IPS-18c (cell line): ENCODE measurements around the gene COL26A1.

Experiments used
- H3K4me3 ChIP-seq: 2 replicates; pipeline ENCODE4 v1.7.0; 2013; ENCODE audit warnings: low read depth, mild to moderate bottlenecking, low read length, moderate library complexity; ENCODE audit not compliant: insufficient read depth
- H3K9me3 ChIP-seq: one replicate; pipeline ENCODE4 v1.6.1; 2013; ENCODE audit warnings: mild to moderate bottlenecking, low read length, moderate library complexity; ENCODE audit not compliant: control insufficient read depth, insufficient read depth

COL26A1 gene

GRCh38 chr7:101533103-101533465 lies 170.4 kb downstream of the COL26A1 start:
- H3K4me3 ChIP-seq, result no peak overlapping the region
- H3K9me3 ChIP-seq, result no peaks in the 10 kb centered on the region

- H3K4me3 ChIP-seq, result no peak overlapping the region
Observed at GRCh38 chr7:101534015-101534803, 171.5 kb downstream of the COL26A1 start.

GRCh38 chr7:101534873-101535272 lies 172.2 kb downstream of the COL26A1 start:
- Histone ChIP-seq H3K9me3 (no peaks in the 10 kb centered on the region), H3K4me3 (no peak overlapping the region)

More at GRCh38 chr7:101534015-101534803, 171.5 kb downstream of the COL26A1 start:
- H3K9me3 ChIP-seq, result no peaks in the 10 kb centered on the region

GRCh38 chr7:101535351-101535751 lies 172.7 kb downstream of the COL26A1 start:
- Histone ChIP-seq H3K9me3 (no peaks in the 10 kb centered on the region), H3K4me3 (no peak overlapping the region)

- Histone ChIP-seq H3K4me3 (no peak overlapping the region), H3K9me3 (no peaks in the 10 kb centered on the region)
Observed at GRCh38 chr7:101536232-101536631, 173.6 kb downstream of the COL26A1 start.

- H3K4me3 ChIP-seq, result no peak overlapping the region
- H3K9me3 ChIP-seq, result no peaks in the 10 kb centered on the region
Observed at GRCh38 chr7:101536668-101537067, 174.0 kb downstream of the COL26A1 start.

- no peaks in the 10 kb centered on the region for H3K9me3 ChIP-seq
Observed at GRCh38 chr7:101537205-101537604, 174.5 kb downstream of the COL26A1 start.

GRCh38 chr7:101537935-101538595 lies 175.4 kb downstream of the COL26A1 start:
- Histone ChIP-seq H3K9me3 (no peaks in the 10 kb centered on the region), H3K4me3 (no peak overlapping the region)

More at GRCh38 chr7:101537205-101537604, 174.5 kb downstream of the COL26A1 start:
- H3K4me3 ChIP-seq, result no peak overlapping the region

GRCh38 chr7:101538596-101539459 lies 176.2 kb downstream of the COL26A1 start:
- Histone ChIP-seq H3K4me3 (no peak overlapping the region), H3K9me3 (no peaks in the 10 kb centered on the region)

- H3K9me3 ChIP-seq, result no peaks in the 10 kb centered on the region
- H3K4me3 ChIP-seq, result no peak overlapping the region
Observed at GRCh38 chr7:101539784-101540183, 177.1 kb downstream of the COL26A1 start.

GRCh38 chr7:101542527-101543241 lies 180.0 kb downstream of the COL26A1 start:
- Histone ChIP-seq H3K9me3 (no peaks in the 10 kb centered on the region), H3K4me3 (no peak overlapping the region)

- Histone ChIP-seq H3K4me3 (no peak overlapping the region), H3K9me3 (peaks cover 2% of the 10 kb centered on the region)
Observed at GRCh38 chr7:101543242-101543766, 180.6 kb downstream of the COL26A1 start.

GRCh38 chr7:101543846-101544245 lies 181.2 kb downstream of the COL26A1 start:
- Histone ChIP-seq H3K9me3 (peaks cover 2% of the 10 kb centered on the region), H3K4me3 (no peak overlapping the region)

- H3K4me3 ChIP-seq, result no peak overlapping the region
- H3K9me3 ChIP-seq, result peaks cover 2% of the 10 kb centered on the region
Observed at GRCh38 chr7:101545441-101546190, 182.9 kb downstream of the COL26A1 start.

GRCh38 chr7:101546308-101546936 lies 183.7 kb downstream of the COL26A1 start:
- no peak overlapping the region for H3K4me3 ChIP-seq
- H3K9me3 ChIP-seq, result peaks cover 2% of the 10 kb centered on the region
